ENCODE measurements around the gene SAFB.

SAFB gene

GRCh38 chr19:5673752-5674151, 50.9 kb downstream of the SAFB start:
- Histone ChIP-seq H3K36me3 (ENCODE audit: insufficient read depth, low read length) (peaks cover 29% of the 10 kb centered on the region), H3K4me2 (ENCODE audit: low read length) (no peak overlapping the region), H3K9me3 (replicated peaks; ENCODE audit: low read length) (no peaks in the 10 kb centered on the region), H3K9ac (ENCODE audit: low read depth, low read length) (no peak overlapping the region), H3K4me3 (ENCODE audit: low read length) (no peak overlapping the region), H3K27me3 (ENCODE audit: control insufficient read depth, insufficient read depth, low read length) (no peaks in the 10 kb centered on the region), H3K4me1 (ENCODE audit: control insufficient read depth, insufficient read depth, low read length) (peaks cover 8% of the 10 kb centered on the region)

- no peaks in the 10 kb centered on the region for H3K9me3 ChIP-seq (replicated peaks; ENCODE audit: low read length)
- H3K4me1 ChIP-seq (ENCODE audit: control insufficient read depth, insufficient read depth, low read length) = peaks cover 16% of the 10 kb centered on the region
- no peaks in the 10 kb centered on the region for H3K27me3 ChIP-seq (ENCODE audit: control insufficient read depth, insufficient read depth, low read length)
- peaks cover 19% of the 10 kb centered on the region for H3K36me3 ChIP-seq (ENCODE audit: insufficient read depth, low read length)
- H3K4me2 ChIP-seq (ENCODE audit: low read length) = no peak overlapping the region
- H3K9ac ChIP-seq (ENCODE audit: low read depth, low read length) = no peak overlapping the region
- no peak overlapping the region for H3K4me3 ChIP-seq (ENCODE audit: low read length)
These were observed 51.8 kb downstream of the SAFB start for GRCh38 chr19:5674714-5675113.

GRCh38 chr19:5676105-5676771, 53.4 kb downstream of the SAFB start:
- H3K9me3 ChIP-seq (replicated peaks; ENCODE audit: low read length) = no peaks in the 10 kb centered on the region
- no peak overlapping the region for H3K4me3 ChIP-seq (ENCODE audit: low read length)
- H3K9ac ChIP-seq (ENCODE audit: low read depth, low read length) = no peak overlapping the region
- peaks cover 20% of the 10 kb centered on the region for H3K4me1 ChIP-seq (ENCODE audit: control insufficient read depth, insufficient read depth, low read length)
- peaks cover 16% of the 10 kb centered on the region for H3K36me3 ChIP-seq (ENCODE audit: insufficient read depth, low read length)
- H3K4me2 ChIP-seq (ENCODE audit: low read length) = no peak overlapping the region
- H3K27me3 ChIP-seq (ENCODE audit: control insufficient read depth, insufficient read depth, low read length) = no peaks in the 10 kb centered on the region

GRCh38 chr19:5676772-5677105, 53.9 kb downstream of the SAFB start:
- no peaks in the 10 kb centered on the region for H3K9me3 ChIP-seq (replicated peaks; ENCODE audit: low read length)
- peaks cover 20% of the 10 kb centered on the region for H3K4me1 ChIP-seq (ENCODE audit: control insufficient read depth, insufficient read depth, low read length)
- no peak overlapping the region for H3K4me3 ChIP-seq (ENCODE audit: low read length)
- no peak overlapping the region for H3K4me2 ChIP-seq (ENCODE audit: low read length)
- H3K36me3 ChIP-seq (ENCODE audit: insufficient read depth, low read length) = peaks cover 11% of the 10 kb centered on the region
- no peaks in the 10 kb centered on the region for H3K27me3 ChIP-seq (ENCODE audit: control insufficient read depth, insufficient read depth, low read length)
- no peak overlapping the region for H3K9ac ChIP-seq (ENCODE audit: low read depth, low read length)

GRCh38 chr19:5677136-5677535, 54.3 kb downstream of the SAFB start:
- H3K4me1 ChIP-seq (ENCODE audit: control insufficient read depth, insufficient read depth, low read length) = peaks cover 20% of the 10 kb centered on the region
- H3K9me3 ChIP-seq (replicated peaks; ENCODE audit: low read length) = no peaks in the 10 kb centered on the region
- H3K9ac ChIP-seq (ENCODE audit: low read depth, low read length) = no peak overlapping the region
- no peak overlapping the region for H3K4me3 ChIP-seq (ENCODE audit: low read length)
- H3K27me3 ChIP-seq (ENCODE audit: control insufficient read depth, insufficient read depth, low read length) = no peaks in the 10 kb centered on the region
- peaks cover 7% of the 10 kb centered on the region for H3K36me3 ChIP-seq (ENCODE audit: insufficient read depth, low read length)
- H3K4me2 ChIP-seq (ENCODE audit: low read length) = no peak overlapping the region

- Histone ChIP-seq H3K4me1 (ENCODE audit: control insufficient read depth, insufficient read depth, low read length) (peaks cover 20% of the 10 kb centered on the region), H3K4me3 (ENCODE audit: low read length) (no peak overlapping the region), H3K9ac (ENCODE audit: low read depth, low read length) (no peak overlapping the region), H3K36me3 (ENCODE audit: insufficient read depth, low read length) (peaks cover 7% of the 10 kb centered on the region), H3K4me2 (ENCODE audit: low read length) (no peak overlapping the region), H3K9me3 (replicated peaks; ENCODE audit: low read length) (no peaks in the 10 kb centered on the region), H3K27me3 (ENCODE audit: control insufficient read depth, insufficient read depth, low read length) (no peaks in the 10 kb centered on the region)
These were observed 54.7 kb downstream of the SAFB start for GRCh38 chr19:5677580-5677979.

- H3K9me3 ChIP-seq (replicated peaks; ENCODE audit: low read length) = no peaks in the 10 kb centered on the region
- H3K27me3 ChIP-seq (ENCODE audit: control insufficient read depth, insufficient read depth, low read length) = no peaks in the 10 kb centered on the region
- H3K9ac ChIP-seq (ENCODE audit: low read depth, low read length) = no peak overlapping the region
- no peak overlapping the region for H3K4me2 ChIP-seq (ENCODE audit: low read length)
- peaks cover 7% of the 10 kb centered on the region for H3K36me3 ChIP-seq (ENCODE audit: insufficient read depth, low read length)
- no peak overlapping the region for H3K4me3 ChIP-seq (ENCODE audit: low read length)
- H3K4me1 ChIP-seq (ENCODE audit: control insufficient read depth, insufficient read depth, low read length) = peaks cover 20% of the 10 kb centered on the region
These were observed 55.3 kb downstream of the SAFB start for GRCh38 chr19:5678071-5678718.

- Histone ChIP-seq H3K4me2 (ENCODE audit: low read length) (peak overlapping the region; percentile 99), H3K36me3 (ENCODE audit: insufficient read depth, low read length) (peaks cover 7% of the 10 kb centered on the region), H3K4me3 (ENCODE audit: low read length) (peak overlapping the region; percentile 95), H3K9ac (ENCODE audit: low read depth, low read length) (peak overlapping the region; percentile 94), H3K4me1 (ENCODE audit: control insufficient read depth, insufficient read depth, low read length) (peaks cover 20% of the 10 kb centered on the region), H3K27me3 (ENCODE audit: control insufficient read depth, insufficient read depth, low read length) (no peaks in the 10 kb centered on the region), H3K9me3 (replicated peaks; ENCODE audit: low read length) (no peaks in the 10 kb centered on the region)
These were observed 56.6 kb downstream of the SAFB start for GRCh38 chr19:5679289-5680083.

GRCh38 chr19:5680084-5680436, 57.2 kb downstream of the SAFB start:
- peaks cover 7% of the 10 kb centered on the region for H3K36me3 ChIP-seq (ENCODE audit: insufficient read depth, low read length)
- peaks cover 20% of the 10 kb centered on the region for H3K4me1 ChIP-seq (ENCODE audit: control insufficient read depth, insufficient read depth, low read length)

GRCh38 chr19:5680437-5681368, 57.8 kb downstream of the SAFB start, which contains the start of the genes HSD11B1L and MICOS13:
HSD11B1L (plus strand) TSS chr19:5681027; CDS start chr19:5684833, 3,806 bp downstream.
MICOS13 (minus strand) TSS chr19:5680516; CDS start chr19:5680486, 30 bp downstream.
- Histone ChIP-seq H3K4me3 (ENCODE audit: low read length) (peak within 1 kb of the TSS; percentile 95), H3K27me3 (ENCODE audit: control insufficient read depth, insufficient read depth, low read length) (no peaks in the 10 kb centered on the region), H3K9me3 (replicated peaks; ENCODE audit: low read length) (no peaks in the 10 kb centered on the region), H3K4me1 (ENCODE audit: control insufficient read depth, insufficient read depth, low read length) (peaks cover 20% of the 10 kb centered on the region), H3K9ac (ENCODE audit: low read depth, low read length) (peak within 1 kb of the TSS; percentile 94), H3K4me2 (ENCODE audit: low read length) (peak within 1 kb of the TSS; percentile 99), H3K36me3 (ENCODE audit: insufficient read depth, low read length) (peaks cover 7% of the 10 kb centered on the region)

More at GRCh38 chr19:5680084-5680436, 57.2 kb downstream of the SAFB start:
- H3K9me3 ChIP-seq (replicated peaks; ENCODE audit: low read length) = no peaks in the 10 kb centered on the region
- H3K27me3 ChIP-seq (ENCODE audit: control insufficient read depth, insufficient read depth, low read length) = no peaks in the 10 kb centered on the region
- H3K4me2 ChIP-seq (ENCODE audit: low read length) = peak overlapping the region; percentile 99
- peak overlapping the region; percentile 94 for H3K9ac ChIP-seq (ENCODE audit: low read depth, low read length)
- H3K4me3 ChIP-seq (ENCODE audit: low read length) = peak overlapping the region; percentile 95
